NK-92 (cell line): ENCODE results near the gene IGLL5.
"Not testable (repeated sequence)": the region's sequence is repeated elsewhere in the genome, so short reads cannot be mapped to it uniquely, and the experiment has no call there.

Source experiments
- DNase-seq: peaks from one replicate; lab custom pipeline; 2025; ENCODE audit not compliant: unreplicated experiment; lab: John Stamatoyannopoulos, UW

The IGLL5 gene

DNA sequence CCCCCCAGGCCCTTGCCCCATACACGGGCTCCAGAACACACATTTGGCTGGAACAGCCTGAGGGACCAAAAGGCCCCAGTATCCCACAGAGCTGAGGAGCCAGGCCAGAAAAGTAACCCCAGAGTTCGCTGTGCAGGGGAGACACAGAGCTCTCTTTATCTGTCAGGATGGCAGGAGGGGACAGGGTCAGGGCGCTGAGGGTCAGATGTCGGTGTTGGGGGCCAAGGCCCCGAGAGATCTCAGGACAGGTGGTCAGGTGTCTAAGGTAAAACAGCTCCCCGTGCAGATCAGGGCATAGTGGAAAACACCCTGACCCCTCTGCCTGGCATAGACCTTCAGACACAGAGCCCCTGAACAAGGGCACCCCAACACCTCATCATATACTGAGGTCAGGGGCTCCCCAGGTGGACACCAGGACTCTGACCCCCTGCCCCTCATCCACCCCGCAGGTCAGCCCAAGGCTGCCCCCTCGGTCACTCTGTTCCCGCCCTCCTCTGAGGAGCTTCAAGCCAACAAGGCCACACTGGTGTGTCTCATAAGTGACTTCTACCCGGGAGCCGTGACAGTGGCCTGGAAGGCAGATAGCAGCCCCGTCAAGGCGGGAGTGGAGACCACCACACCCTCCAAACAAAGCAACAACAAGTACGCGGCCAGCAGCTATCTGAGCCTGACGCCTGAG, 13.1 kb downstream of the IGLL5 start:
- not testable (repeated sequence) for DNase-seq

DNA sequence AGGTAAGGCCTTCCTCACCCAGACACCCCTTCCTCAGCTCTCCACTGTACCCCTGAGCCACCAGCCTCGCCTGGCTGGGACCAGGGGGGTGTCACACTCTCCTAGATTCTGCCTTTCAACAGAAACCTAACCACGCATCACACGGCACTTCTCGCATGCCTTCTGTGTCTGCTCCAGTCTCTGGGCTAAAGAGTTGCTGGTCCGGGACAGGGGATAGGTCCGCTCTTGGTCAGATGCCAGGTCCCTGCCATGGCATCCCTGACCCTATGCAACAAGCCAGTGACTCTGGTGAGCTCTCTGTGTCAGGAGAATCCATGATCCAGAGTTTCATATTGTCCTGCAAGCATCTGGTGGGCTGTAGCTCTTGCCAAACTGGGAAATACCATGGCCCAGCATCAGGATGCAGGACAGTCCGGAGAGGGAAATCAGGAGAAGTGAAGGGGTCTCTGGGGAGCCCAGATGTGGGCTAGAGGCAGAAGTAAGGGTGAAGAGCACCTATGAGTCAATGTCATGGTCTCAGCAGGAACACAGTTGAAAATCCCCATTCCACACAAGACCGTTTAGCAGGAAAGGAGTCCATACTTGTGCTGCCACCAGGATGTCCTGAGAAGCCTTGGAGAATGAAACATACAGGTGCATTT, 14.1 kb downstream of the IGLL5 start:
- no peak for DNase-seq

GRCh38 chr22:22902247-22903001, 14.8 kb downstream of the IGLL5 start:
- no peak for DNase-seq

DNA sequence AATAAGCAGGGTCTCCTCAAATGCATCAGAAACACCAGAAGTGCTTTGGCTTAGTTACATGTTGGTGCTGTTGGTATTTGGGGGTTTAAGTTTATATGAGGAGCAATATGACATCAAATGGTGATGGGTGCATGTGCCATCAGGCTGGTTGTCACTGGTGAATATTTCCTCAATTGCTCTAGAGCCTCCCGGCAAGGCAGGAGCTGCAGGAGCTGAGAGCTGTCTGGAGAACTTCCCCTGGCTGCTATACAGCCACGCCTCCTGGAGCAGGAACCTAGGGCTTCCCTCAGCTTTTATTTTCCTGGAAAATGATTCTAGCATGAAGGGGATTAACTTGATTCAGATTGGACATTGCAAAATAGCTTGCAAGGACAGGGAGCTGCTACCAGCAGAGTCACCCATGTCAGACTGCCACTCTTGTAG, 15.8 kb downstream of the IGLL5 start:
- DNase-seq: no peak

- not testable (repeated sequence) for DNase-seq
These were observed 16.2 kb downstream of the IGLL5 start for GRCh38 chr22:22903781-22904192.

GRCh38 chr22:22904736-22905135, 17.1 kb downstream of the IGLL5 start:
- not testable (repeated sequence) for DNase-seq

DNA sequence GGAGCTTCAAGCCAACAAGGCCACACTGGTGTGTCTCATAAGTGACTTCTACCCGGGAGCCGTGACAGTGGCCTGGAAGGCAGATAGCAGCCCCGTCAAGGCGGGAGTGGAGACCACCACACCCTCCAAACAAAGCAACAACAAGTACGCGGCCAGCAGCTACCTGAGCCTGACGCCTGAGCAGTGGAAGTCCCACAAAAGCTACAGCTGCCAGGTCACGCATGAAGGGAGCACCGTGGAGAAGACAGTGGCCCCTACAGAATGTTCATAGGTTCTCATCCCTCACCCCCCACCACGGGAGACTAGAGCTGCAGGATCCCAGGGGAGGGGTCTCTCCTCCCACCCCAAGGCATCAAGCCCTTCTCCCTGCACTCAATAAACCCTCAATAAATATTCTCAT, 18.8 kb downstream of the IGLL5 start:
- DNase-seq: not testable (repeated sequence)

- no peak for DNase-seq
These were observed 19.4 kb downstream of the IGLL5 start for GRCh38 chr22:22906907-22907550.

DNA sequence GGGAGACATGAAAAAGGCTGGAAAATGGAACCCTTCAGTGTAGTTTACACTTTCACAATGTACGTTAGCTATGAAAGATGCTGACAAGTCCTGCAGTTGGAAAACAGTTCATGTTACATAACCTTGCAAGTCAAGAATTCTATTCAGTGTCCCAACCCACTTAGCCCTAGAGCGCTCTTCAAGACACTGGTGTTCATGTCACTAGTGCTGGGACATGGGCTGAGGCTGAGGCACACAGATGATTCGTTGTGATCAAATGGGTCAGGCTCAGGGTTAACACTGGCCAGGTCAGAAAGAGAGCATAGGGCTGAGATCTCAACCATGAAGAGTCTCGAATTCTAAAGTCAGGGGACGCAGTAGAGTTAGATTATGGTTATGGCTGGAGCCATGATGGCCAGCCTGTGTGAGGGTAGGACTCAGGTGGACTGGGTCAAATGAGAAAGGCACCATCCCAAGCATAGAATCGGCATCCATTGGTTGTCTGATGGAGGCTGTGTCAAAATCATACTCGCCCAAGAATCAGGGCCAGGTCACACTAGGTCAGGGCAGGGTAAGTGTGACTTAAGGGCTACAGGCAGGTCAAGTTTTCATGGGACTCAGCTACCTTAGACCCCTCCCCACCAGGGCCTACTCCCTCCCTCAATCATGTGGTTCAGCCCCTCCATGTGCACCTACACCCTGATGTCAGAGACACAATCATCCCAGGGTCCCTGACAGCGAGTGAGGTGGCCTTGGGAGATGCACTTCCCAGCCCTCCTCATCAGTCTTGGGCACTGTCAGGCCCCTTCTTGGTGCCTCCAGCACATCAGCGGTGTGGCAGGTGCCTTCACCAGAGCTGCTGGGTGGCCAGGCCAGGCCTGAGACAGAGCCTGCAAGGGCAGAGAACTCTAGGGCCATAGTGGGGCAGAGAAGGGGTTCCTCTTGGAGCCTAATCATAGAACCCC, 20.2 kb downstream of the IGLL5 start:
- no peak for DNase-seq

DNA sequence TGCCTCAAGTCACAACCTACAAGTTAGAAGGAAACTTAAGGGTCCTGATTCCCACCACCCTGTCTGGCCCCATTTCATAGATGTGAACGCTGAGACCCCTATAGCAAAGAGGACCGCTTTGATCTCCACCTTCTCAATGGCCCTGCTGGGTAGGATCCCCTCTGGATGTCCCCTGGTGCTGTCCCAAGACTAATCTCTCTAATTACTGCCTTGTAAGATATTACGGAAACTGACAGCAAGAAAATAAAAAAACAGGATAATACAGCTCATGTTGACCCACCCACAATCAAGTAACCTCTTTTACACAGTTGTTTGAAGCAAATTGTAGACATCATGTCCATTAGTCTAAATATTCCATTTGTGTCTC, 20.9 kb downstream of the IGLL5 start:
- DNase-seq: no peak

GRCh38 chr22:22908941-22909604, 21.5 kb downstream of the IGLL5 start:
- no peak for DNase-seq

- DNase-seq: no peak
These were observed 22.1 kb downstream of the IGLL5 start for GRCh38 chr22:22909605-22910271.

- DNase-seq: no peak
These were observed 22.9 kb downstream of the IGLL5 start for GRCh38 chr22:22910272-22911240.

GRCh38 chr22:22911327-22912134, 23.9 kb downstream of the IGLL5 start:
- DNase-seq: no peak

GRCh38 chr22:22912135-22912987, 24.7 kb downstream of the IGLL5 start:
- no peak for DNase-seq

DNA sequence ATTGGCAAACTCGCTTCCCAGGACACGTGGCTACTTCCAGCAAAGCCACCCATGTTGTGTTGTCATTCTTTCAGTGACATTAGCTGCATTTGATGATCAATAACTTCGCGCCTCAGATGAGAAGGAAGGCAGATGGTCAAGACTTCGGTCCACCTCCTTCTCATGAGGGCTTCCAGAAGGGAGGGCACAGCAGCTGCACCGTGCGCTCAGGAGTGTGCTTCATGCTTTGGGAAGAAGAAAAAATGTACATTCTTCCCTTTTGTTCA, 25.3 kb downstream of the IGLL5 start:
- no peak for DNase-seq

DNA sequence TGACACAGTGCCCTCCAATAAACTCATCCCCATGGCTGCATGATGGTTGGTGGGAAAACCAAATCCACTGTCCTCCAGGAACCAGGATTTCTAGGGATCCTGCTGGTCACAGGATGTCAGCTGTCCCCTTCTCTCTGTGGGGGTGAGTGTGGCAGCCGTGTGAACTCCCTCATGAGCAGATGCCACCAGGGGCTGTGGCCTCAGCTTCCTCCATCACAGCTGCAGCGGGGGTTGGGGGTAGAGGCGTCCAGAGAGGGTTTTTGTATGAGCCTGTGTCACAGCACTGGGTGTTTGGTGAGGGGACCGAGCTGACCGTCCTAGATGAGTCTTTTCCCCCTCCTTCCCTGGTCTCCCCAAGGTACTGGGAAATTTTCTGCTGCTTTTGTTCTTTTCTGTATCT, 26.4 kb downstream of the IGLL5 start:
- DNase-seq: no peak
